HepG2 (cell line): Measurements from ENCODE around the gene COPS8. TPM values are rescaled to one million over a fixed set of nuclear protein-coding genes. Genes with fewer than 3 reads are reported as not detected.
A peak's percentile ranks its signal among the peaks of the same experiment; 100 is the strongest.

Experiments
- HNF4A ChIP-seq: sonication (generic); formaldehyde crosslinking; IDR thresholded peaks from 2 replicates; pipeline ENCODE4 v1.4.0; 2020; ENCODE audit warnings: missing genetic modification reagents
- LCORL ChIP-seq, 2 experiments: fragments of 450-650 bp in 1 of 2; sonication (generic) in 1 of 2; formaldehyde crosslinking in 1 of 2; IDR thresholded peaks; 2 replicates each; pipeline versions ENCODE4 v1.5.0 to v1.6.1; 2017 to 2020; ENCODE audit warnings: antibody characterized with exemption in 1 of 2, missing genetic modification reagents in 1 of 2
- PATZ1 ChIP-seq: sonication (generic); formaldehyde crosslinking; IDR thresholded peaks from 2 replicates; pipeline ENCODE4 v1.4.0; 2020; ENCODE audit warnings: missing genetic modification reagents
- PAXIP1 ChIP-seq: sonication (generic); formaldehyde crosslinking; conservative IDR thresholded peaks from 2 replicates; pipeline ENCODE4 v1.4.0; 2020; ENCODE audit warnings: mild to moderate bottlenecking, missing genetic modification reagents, moderate library complexity
- SALL1 ChIP-seq: sonication (generic); formaldehyde crosslinking; IDR thresholded peaks from 2 replicates; pipeline ENCODE4 v1.8.0; 2022; ENCODE audit warnings: mild to moderate bottlenecking, missing genetic modification reagents
- SP4 ChIP-seq: sonication (generic); formaldehyde crosslinking; IDR thresholded peaks from 2 replicates; pipeline ENCODE4 v1.8.1; 2023; ENCODE audit warnings: mild to moderate bottlenecking, missing genetic modification reagents
- ZFX ChIP-seq: sonication (generic); formaldehyde crosslinking; IDR thresholded peaks from 2 replicates; pipeline ENCODE4 v1.4.0; 2020; ENCODE audit warnings: mild to moderate bottlenecking, low read depth, missing genetic modification reagents, moderate library complexity
- polyA plus RNA-seq, 8 experiments: library from polyadenylated mRNA; depleted of rRNA in 3 of 8; stranded (reverse) in 7 of 8; unstranded in 1 of 8; fragments of >200 nt; fragmentation: Illumina TruSeq in 4 of 8; extraction: Trizol in 4 of 8; gene quantifications; 2 replicates each; pipeline versions ENCODE4 v1.2.1 to v1.2.3, GENCODE V29; 2011 to 2016; ENCODE audit warnings: low read depth in 4 of 8, missing spikeins in 1 of 8, mixed read lengths in 1 of 8; ENCODE audit not compliant: insufficient read depth in 1 of 8
- total RNA-seq, 5 experiments: library from RNA; depleted of rRNA; stranded (reverse); fragments of >200 nt; fragmentation: Illumina TruSeq; extraction: Trizol; gene quantifications; 2 replicates each; pipeline ENCODE4 v1.2.3, GENCODE V29; 2016; ENCODE audit warnings: low read depth in 1 of 5

The COPS8 gene
- total and polyA plus RNA-seq, 2 of the 13 experiments (the other 11 are each of a cell fraction or from before 2014, with no cell fraction given) = 86.3 to 96.6 TPM

- TF ChIP-seq PATZ1 (CRISPR knock-in tag) (peak; percentile 28; the same call in 1 of the 2 replicates), ZFX (CRISPR knock-in tag) (0 out of 2 replicates have a peak, but pooled peaks have one; percentile 38), LCORL (IDR thresholded peaks at IDR 0.05) (no peak), LCORL (CRISPR knock-in tag; IDR thresholded peaks at IDR 0.05) (0 out of 2 replicates have a peak, but pooled peaks have one; percentile 22), SALL1 (CRISPR knock-in tag) (0 out of 2 replicates have a peak, but pooled peaks have one; percentile 17), SP4 (CRISPR knock-in tag) (no peak), PAXIP1 (peak; percentile 37; the same call in 1 of the 2 replicates), HNF4A (peak; percentile 82)
These were observed 52.1 kb downstream of the COPS8 start (continued) for GRCh38 chr2:237137626-237138323.
